Gastroesophageal sphincter (tissue), 3 donors: Measurements from ENCODE around the gene GRID1.

Experiments
- EP300 ChIP-seq: sonication (generic); formaldehyde crosslinking; IDR thresholded peaks from one replicate; pipeline ENCODE4 v1.6.1; 2017; ENCODE audit warnings: antibody characterized with exemption, mild to moderate bottlenecking
- POLR2A ChIP-seq, 2 donors: fragments of 450-650 bp; IDR thresholded peaks; one replicate each; pipeline ENCODE4 v1.6.1; 2017; ENCODE audit warnings: antibody characterized with exemption in 2 of 2, mild to moderate bottlenecking in 2 of 2, moderate library complexity in 1 of 2
- POLR2AphosphoS5 ChIP-seq: sonication (generic); formaldehyde crosslinking; IDR thresholded peaks from one replicate; pipeline ENCODE4 v1.6.1; 2017; ENCODE audit warnings: antibody characterized with exemption
- TF ChIP-seq, protein P1 (sequence below), 4 experiments: fragments of 200-600 bp in 2 of 4; fragments of 450-650 bp in 2 of 4; sonication (generic) in 1 of 4; IDR thresholded peaks; one replicate each; pipeline ENCODE4 v1.5.1; 2017 to 2019; ENCODE audit warnings: antibody characterized with exemption in 4 of 4, mild to moderate bottlenecking in 2 of 4, moderate library complexity in 2 of 4

DNA sequence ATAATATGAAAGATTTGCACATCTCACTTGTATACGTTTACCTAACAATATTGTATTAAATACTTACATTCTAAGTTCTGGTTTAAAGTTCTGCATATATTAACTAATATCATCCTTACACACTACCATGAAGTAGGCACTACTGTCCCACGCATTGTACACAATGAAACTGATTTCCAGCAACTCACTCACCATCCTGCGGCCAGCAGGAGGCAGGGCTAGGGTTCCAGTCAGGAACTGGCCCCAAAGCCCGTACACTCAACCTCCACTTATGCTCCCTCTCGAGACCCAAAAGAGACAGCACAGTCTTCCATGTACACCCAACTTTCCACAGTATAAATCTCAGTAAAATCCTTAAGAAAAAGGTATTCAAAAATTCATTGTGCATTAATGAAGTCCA, 41.4 kb downstream of the GRID1 start:
- TF ChIP-seq POLR2AphosphoS5 = no peak
- TF ChIP-seq, protein P1, sequence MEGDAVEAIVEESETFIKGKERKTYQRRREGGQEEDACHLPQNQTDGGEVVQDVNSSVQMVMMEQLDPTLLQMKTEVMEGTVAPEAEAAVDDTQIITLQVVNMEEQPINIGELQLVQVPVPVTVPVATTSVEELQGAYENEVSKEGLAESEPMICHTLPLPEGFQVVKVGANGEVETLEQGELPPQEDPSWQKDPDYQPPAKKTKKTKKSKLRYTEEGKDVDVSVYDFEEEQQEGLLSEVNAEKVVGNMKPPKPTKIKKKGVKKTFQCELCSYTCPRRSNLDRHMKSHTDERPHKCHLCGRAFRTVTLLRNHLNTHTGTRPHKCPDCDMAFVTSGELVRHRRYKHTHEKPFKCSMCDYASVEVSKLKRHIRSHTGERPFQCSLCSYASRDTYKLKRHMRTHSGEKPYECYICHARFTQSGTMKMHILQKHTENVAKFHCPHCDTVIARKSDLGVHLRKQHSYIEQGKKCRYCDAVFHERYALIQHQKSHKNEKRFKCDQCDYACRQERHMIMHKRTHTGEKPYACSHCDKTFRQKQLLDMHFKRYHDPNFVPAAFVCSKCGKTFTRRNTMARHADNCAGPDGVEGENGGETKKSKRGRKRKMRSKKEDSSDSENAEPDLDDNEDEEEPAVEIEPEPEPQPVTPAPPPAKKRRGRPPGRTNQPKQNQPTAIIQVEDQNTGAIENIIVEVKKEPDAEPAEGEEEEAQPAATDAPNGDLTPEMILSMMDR (IDR thresholded peaks at IDR 0.05) = no peak
- TF ChIP-seq POLR2A (IDR thresholded peaks at IDR 0.05) = no peak
- no peak for TF ChIP-seq EP300
